ENCODE data around the gene DDRGK1. TPM values are rescaled to one million over a fixed set of nuclear protein-coding genes. Genes with fewer than 3 reads are reported as not detected.
"Not testable (repeated sequence)": the region's sequence is repeated elsewhere in the genome, so short reads cannot be mapped to it uniquely, and the experiment has no call there.

The DDRGK1 gene
- total and polyA plus RNA-seq, 9 donors = 25.5 to 34.0 (median 31.0) TPM

GRCh38 chr20:3187861-3188260 lies 16.6 kb downstream of the DDRGK1 start:
- 94% methylated on average over 6 of the region's 9 CpGs for WGBS (ENCODE audit: insufficient coverage)
- H3K36me3 ChIP-seq (ENCODE audit: control insufficient read depth, insufficient read depth, low read length) = peaks cover 29% of the 10 kb centered on the region

GRCh38 chr20:3183896-3184612 lies 20.4 kb downstream of the DDRGK1 start:
- no peak for DNase-seq
- Histone ChIP-seq H3K27me3 (ENCODE audit: control insufficient read depth, insufficient read depth, low read length) (no peaks in the 10 kb centered on the region), H3K27ac (ENCODE audit: low read length) (no peak overlapping the region), H3K4me3 (ENCODE audit: low read length) (no peak overlapping the region), H3K9me3 (replicated peaks; ENCODE audit: control insufficient read depth, low read depth, low read length) (no peaks in the 10 kb centered on the region), H3K36me3 (ENCODE audit: control insufficient read depth, insufficient read depth, low read length) (no peaks in the 10 kb centered on the region), H3K4me1 (ENCODE audit: control insufficient read depth, insufficient read depth, low read length) (no peaks in the 10 kb centered on the region)
- WGBS (ENCODE audit: insufficient coverage) = 100% methylated on average over 1 of the region's 3 CpGs

More at GRCh38 chr20:3187861-3188260, 16.6 kb downstream of the DDRGK1 start:
- not testable (repeated sequence) for H3K9me3 ChIP-seq (replicated peaks; ENCODE audit: control insufficient read depth, low read depth, low read length); DNase-seq; H3K4me1 ChIP-seq (ENCODE audit: control insufficient read depth, insufficient read depth, low read length); H3K27me3 ChIP-seq (ENCODE audit: control insufficient read depth, insufficient read depth, low read length); H3K4me3 ChIP-seq (ENCODE audit: low read length); H3K27ac ChIP-seq (ENCODE audit: low read length)

- not testable (repeated sequence) for H3K4me3 ChIP-seq (ENCODE audit: low read length); H3K4me1 ChIP-seq (ENCODE audit: control insufficient read depth, insufficient read depth, low read length); H3K9me3 ChIP-seq (replicated peaks; ENCODE audit: control insufficient read depth, low read depth, low read length); DNase-seq; H3K27ac ChIP-seq (ENCODE audit: low read length); H3K36me3 ChIP-seq (ENCODE audit: control insufficient read depth, insufficient read depth, low read length); H3K27me3 ChIP-seq (ENCODE audit: control insufficient read depth, insufficient read depth, low read length)
- WGBS (ENCODE audit: insufficient coverage) = no CpG with 5 or more reads among the region's 5 CpGs
Observed at GRCh38 chr20:3182429-3182828, 22.1 kb downstream of the DDRGK1 start.

GRCh38 chr20:3181270-3181669 lies 23.2 kb downstream of the DDRGK1 start:
- H3K27me3 ChIP-seq (ENCODE audit: control insufficient read depth, insufficient read depth, low read length) = peaks cover 2% of the 10 kb centered on the region
- no peaks in the 10 kb centered on the region for H3K36me3 ChIP-seq (ENCODE audit: control insufficient read depth, insufficient read depth, low read length)
- H3K4me3 ChIP-seq (ENCODE audit: low read length) = no peak overlapping the region
- H3K4me1 ChIP-seq (ENCODE audit: control insufficient read depth, insufficient read depth, low read length) = no peaks in the 10 kb centered on the region
- DNase-seq = no peak
- H3K9me3 ChIP-seq (replicated peaks; ENCODE audit: control insufficient read depth, low read depth, low read length) = no peaks in the 10 kb centered on the region
- H3K27ac ChIP-seq (ENCODE audit: low read length) = no peak overlapping the region
- no CpG with 5 or more reads among the region's 5 CpGs for WGBS (ENCODE audit: insufficient coverage)

GRCh38 chr20:3180319-3180718 lies 24.2 kb downstream of the DDRGK1 start:
- no peak for DNase-seq
- peaks cover 3% of the 10 kb centered on the region for H3K27me3 ChIP-seq (ENCODE audit: control insufficient read depth, insufficient read depth, low read length)
- H3K27ac ChIP-seq (ENCODE audit: low read length) = no peak overlapping the region
- H3K9me3 ChIP-seq (replicated peaks; ENCODE audit: control insufficient read depth, low read depth, low read length) = no peaks in the 10 kb centered on the region
- no peaks in the 10 kb centered on the region for H3K36me3 ChIP-seq (ENCODE audit: control insufficient read depth, insufficient read depth, low read length)
- WGBS (ENCODE audit: insufficient coverage) = 32% methylated on average over 2 of the region's 4 CpGs
- no peak overlapping the region for H3K4me3 ChIP-seq (ENCODE audit: low read length)
- H3K4me1 ChIP-seq (ENCODE audit: control insufficient read depth, insufficient read depth, low read length) = no peaks in the 10 kb centered on the region

GRCh38 chr20:3177746-3178485 lies 26.6 kb downstream of the DDRGK1 start:
- no peak overlapping the region for H3K4me3 ChIP-seq (ENCODE audit: low read length)
- no peak for DNase-seq
- H3K36me3 ChIP-seq (ENCODE audit: control insufficient read depth, insufficient read depth, low read length) = no peaks in the 10 kb centered on the region
- peaks cover 15% of the 10 kb centered on the region for H3K27me3 ChIP-seq (ENCODE audit: control insufficient read depth, insufficient read depth, low read length)
- no peak overlapping the region for H3K27ac ChIP-seq (ENCODE audit: low read length)
- peaks cover 10% of the 10 kb centered on the region for H3K4me1 ChIP-seq (ENCODE audit: control insufficient read depth, insufficient read depth, low read length)
- H3K9me3 ChIP-seq (replicated peaks; ENCODE audit: control insufficient read depth, low read depth, low read length) = no peaks in the 10 kb centered on the region
- WGBS (ENCODE audit: insufficient coverage) = no CpG with 5 or more reads among the region's 8 CpGs

- Histone ChIP-seq H3K27me3 (ENCODE audit: control insufficient read depth, insufficient read depth, low read length) (peaks cover 31% of the 10 kb centered on the region), H3K27ac (ENCODE audit: low read length) (no peak overlapping the region), H3K4me3 (ENCODE audit: low read length) (no peak overlapping the region), H3K36me3 (ENCODE audit: control insufficient read depth, insufficient read depth, low read length) (no peaks in the 10 kb centered on the region), H3K4me1 (ENCODE audit: control insufficient read depth, insufficient read depth, low read length) (peaks cover 16% of the 10 kb centered on the region), H3K9me3 (replicated peaks; ENCODE audit: control insufficient read depth, low read depth, low read length) (no peaks in the 10 kb centered on the region)
- no peak for DNase-seq
- 67% methylated on average over 1 of the region's 1 CpG for WGBS (ENCODE audit: insufficient coverage)
Observed at GRCh38 chr20:3175270-3175669, 29.2 kb downstream of the DDRGK1 start.

- Histone ChIP-seq H3K36me3 (ENCODE audit: control insufficient read depth, insufficient read depth, low read length) (no peaks in the 10 kb centered on the region), H3K9me3 (replicated peaks; ENCODE audit: control insufficient read depth, low read depth, low read length) (no peaks in the 10 kb centered on the region), H3K27me3 (ENCODE audit: control insufficient read depth, insufficient read depth, low read length) (peaks cover 31% of the 10 kb centered on the region), H3K27ac (ENCODE audit: low read length) (no peak overlapping the region), H3K4me3 (ENCODE audit: low read length) (peak overlapping the region; percentile 83), H3K4me1 (ENCODE audit: control insufficient read depth, insufficient read depth, low read length) (peaks cover 16% of the 10 kb centered on the region)
- 0% methylated on average over 4 of the region's 13 CpGs for WGBS (ENCODE audit: insufficient coverage)
- no peak for DNase-seq
Observed at GRCh38 chr20:3174442-3175261, 29.8 kb downstream of the DDRGK1 start.

GRCh38 chr20:3173610-3174441 lies 30.7 kb downstream of the DDRGK1 start:
- WGBS (ENCODE audit: insufficient coverage) = under 1% methylated on average over 72 of the region's 84 CpGs
- Histone ChIP-seq H3K27ac (ENCODE audit: low read length) (peak overlapping the region; percentile 40), H3K36me3 (ENCODE audit: control insufficient read depth, insufficient read depth, low read length) (no peaks in the 10 kb centered on the region), H3K27me3 (ENCODE audit: control insufficient read depth, insufficient read depth, low read length) (peaks cover 35% of the 10 kb centered on the region), H3K4me1 (ENCODE audit: control insufficient read depth, insufficient read depth, low read length) (peaks cover 16% of the 10 kb centered on the region), H3K9me3 (replicated peaks; ENCODE audit: control insufficient read depth, low read depth, low read length) (no peaks in the 10 kb centered on the region), H3K4me3 (ENCODE audit: low read length) (peak overlapping the region; percentile 83)
- DNase-seq = peak; percentile 94
